Measurements from ENCODE around the gene SLC35B2. TPM values are rescaled to one million over a fixed set of nuclear protein-coding genes. Genes with fewer than 3 reads are reported as not detected.

SLC35B2 gene
- total RNA-seq, 2 experiments from 2014 or later, result 28.4 TPM

GRCh38 chr6:44222486-44223318 is 34.6 kb downstream of the SLC35B2 start:
- DNase-seq (no peak), ATAC-seq (ENCODE audit: low read depth) (no peak)
- peaks cover 11% of the 10 kb centered on the region for H3K27me3 Mint-ChIP-seq
- H3K9me3 Mint-ChIP-seq, result no peaks in the 10 kb centered on the region
- peaks cover 40% of the 10 kb centered on the region for H3K4me1 Mint-ChIP-seq
- no peaks in the 10 kb centered on the region for H3K36me3 Mint-ChIP-seq
- POLR2A ChIA-PET, result interaction anchor here (0.6 to 5.6 kb wide), 4 partner anchors 11 to 24 kb away, joined by 4 to 44 read pairs (median 8); partner anchors contain the start of gene HSP90AB1
- H3K27ac Mint-ChIP-seq, result peak overlapping the region; percentile 85
- peak overlapping the region; percentile 83 for H3K4me3 Mint-ChIP-seq

DNA sequence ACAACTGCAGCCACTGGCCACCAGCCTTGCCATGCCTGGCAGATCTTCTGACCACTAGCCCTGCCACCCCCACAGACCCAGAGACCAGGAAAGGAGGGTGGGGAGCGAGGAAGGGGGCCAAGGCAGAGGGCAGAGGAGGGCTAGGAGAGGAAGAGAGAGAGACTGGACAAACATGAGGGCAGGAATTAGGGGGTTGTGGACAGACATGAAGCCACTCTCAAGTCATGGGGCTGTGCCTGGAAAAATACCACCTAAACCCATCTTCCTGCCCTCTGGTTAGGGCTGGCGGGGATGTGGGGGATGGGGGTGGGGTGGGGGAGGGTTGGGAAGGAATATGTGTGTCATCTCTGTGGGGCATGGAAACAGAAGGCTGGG is 35.4 kb downstream of the SLC35B2 start:
- DNase-seq (no peak), ATAC-seq (ENCODE audit: low read depth) (no peak)
- no peak overlapping the region for H3K4me3 Mint-ChIP-seq
- peaks cover 40% of the 10 kb centered on the region for H3K4me1 Mint-ChIP-seq
- no peak overlapping the region for H3K27ac Mint-ChIP-seq
- no peaks in the 10 kb centered on the region for H3K36me3 Mint-ChIP-seq
- H3K9me3 Mint-ChIP-seq, result no peaks in the 10 kb centered on the region
- POLR2A ChIA-PET, result interaction anchor here (5.6 kb wide), 1 partner anchor 25 kb away, joined by 44 read pairs; the partner anchor contains the start of gene HSP90AB1
- H3K27me3 Mint-ChIP-seq, result peaks cover 11% of the 10 kb centered on the region

GRCh38 chr6:44221291-44221960 is 35.9 kb downstream of the SLC35B2 start:
- Mint-ChIP-seq H3K36me3 (no peaks in the 10 kb centered on the region), H3K9me3 (no peaks in the 10 kb centered on the region), H3K27ac (peak overlapping the region; percentile 12), H3K4me3 (no peak overlapping the region), H3K27me3 (peaks cover 11% of the 10 kb centered on the region), H3K4me1 (peaks cover 37% of the 10 kb centered on the region)
- POLR2A ChIA-PET, result interaction anchor here (5.6 kb wide), 1 partner anchor 26 kb away, joined by 44 read pairs; the partner anchor contains the start of gene HSP90AB1
- DNase-seq (peak; percentile 80), ATAC-seq (ENCODE audit: low read depth) (peak; percentile 65)

DNA sequence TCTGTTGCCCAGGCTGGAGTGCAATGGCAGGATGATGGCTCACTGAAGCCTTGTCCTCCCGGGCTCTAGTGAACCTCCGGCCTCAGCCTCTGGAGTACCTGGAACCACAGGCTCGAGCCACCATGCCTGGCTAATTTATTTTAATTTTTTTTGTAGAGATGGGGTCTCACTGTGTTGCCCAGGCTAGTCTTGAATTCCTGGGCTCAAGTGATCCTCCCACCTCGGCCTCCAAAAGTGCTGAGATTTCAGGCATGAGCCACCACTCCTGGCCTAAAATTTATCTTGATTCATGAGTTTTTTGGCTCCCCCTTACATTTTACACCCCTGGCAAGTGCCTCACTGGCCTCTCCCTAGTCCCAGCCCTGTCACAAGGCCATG is 36.4 kb downstream of the SLC35B2 start:
- Mint-ChIP-seq H3K27me3 (peaks cover 11% of the 10 kb centered on the region), H3K4me1 (peaks cover 35% of the 10 kb centered on the region), H3K9me3 (no peaks in the 10 kb centered on the region), H3K27ac (peak overlapping the region; percentile 12), H3K36me3 (no peaks in the 10 kb centered on the region), H3K4me3 (no peak overlapping the region)
- ATAC-seq (ENCODE audit: low read depth) (no peak), DNase-seq (no peak)
- POLR2A ChIA-PET, result interaction anchor here (0.6 to 5.6 kb wide), 2 partner anchors 26 to 43 kb away, joined by 4 to 44 read pairs; partner anchors contain the start of gene HSP90AB1

DNA sequence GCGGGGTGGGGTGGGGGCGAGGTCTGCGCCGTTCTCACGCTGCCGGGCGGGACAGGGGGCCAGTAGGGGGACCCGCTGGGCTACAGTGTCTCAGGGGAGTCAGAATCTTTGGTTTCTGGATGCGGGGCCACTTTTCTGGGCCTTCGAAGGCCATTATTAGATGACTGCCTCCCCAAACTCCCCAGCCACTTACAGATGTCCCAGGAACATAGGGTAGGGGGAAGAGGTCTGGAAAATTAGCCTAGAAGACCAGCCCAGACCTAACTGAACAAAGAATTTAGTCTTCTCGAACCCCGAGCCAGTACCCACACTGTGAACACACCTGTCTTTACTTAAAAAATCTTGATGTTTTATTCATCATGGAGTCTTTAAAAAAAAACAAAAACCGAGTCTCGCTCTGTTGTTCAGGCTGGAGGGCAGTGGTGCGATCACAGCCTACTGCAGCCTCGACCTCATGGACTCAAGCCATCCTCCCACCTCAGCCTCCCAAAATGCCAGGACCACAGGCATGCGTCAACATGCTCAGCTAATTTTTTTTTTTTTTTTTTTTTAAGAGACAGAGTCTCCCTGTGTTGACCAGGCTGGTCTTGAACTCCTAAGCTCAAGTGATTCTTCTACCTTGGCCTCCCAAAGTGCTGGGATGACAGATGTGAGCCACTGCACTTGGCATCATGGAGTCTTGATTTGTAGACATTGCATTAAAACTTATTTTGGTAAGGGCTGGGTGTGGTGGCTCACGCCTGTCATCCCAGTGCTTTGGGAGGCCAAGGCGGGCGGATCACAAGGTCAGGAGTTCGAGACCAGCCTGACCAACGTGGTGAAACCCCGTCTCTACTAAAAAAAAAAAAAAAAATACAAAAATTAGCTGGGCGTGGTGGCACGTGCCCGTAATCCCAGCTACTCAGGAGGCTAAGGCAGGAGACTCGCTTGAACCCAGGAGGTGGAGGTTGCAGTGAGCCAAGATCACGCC is 37.2 kb downstream of the SLC35B2 start:
- H3K9me3 Mint-ChIP-seq, result no peaks in the 10 kb centered on the region

DNA sequence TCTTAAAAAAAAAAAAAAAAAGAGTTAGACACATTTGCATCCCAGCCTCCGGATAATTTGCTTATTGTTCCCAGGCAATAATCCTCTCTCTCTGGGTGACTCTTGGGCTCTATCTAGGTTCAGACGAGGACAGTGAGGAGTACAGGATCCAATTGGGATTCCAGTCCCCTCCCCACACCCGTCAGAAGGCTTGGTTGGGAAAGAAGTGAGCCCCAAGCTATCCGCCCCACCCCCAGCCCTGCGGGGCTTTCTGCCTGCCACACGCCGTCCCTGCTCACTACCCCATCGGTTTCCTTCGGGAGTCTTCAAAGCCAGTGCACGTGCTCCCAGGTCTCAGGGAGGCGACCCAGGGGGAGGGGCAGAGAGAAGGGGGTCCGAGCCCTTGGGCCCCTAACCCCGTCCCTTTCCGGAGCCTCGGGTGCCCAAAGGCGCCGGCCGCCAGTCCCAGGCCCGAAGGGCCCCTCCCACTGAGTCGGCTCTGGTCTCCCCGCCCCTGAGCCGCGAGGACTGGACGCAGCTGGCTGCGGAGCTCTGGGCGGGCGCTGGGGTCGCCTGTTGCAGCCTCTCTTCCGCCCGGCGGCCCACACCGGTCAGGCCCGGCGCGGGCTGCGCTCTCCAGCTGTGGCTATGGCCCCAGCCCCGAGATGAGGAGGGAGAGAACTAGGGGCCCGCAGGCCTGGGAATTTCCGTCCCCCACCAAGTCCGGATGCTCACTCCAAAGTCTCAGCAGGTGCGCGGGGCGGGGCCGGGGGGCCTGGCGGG is 38.1 kb downstream of the SLC35B2 start:
- ATAC-seq (ENCODE audit: low read depth) (no peak), DNase-seq (peak; percentile 56)
- Mint-ChIP-seq H3K4me3 (peak overlapping the region; percentile 60), H3K9me3 (no peaks in the 10 kb centered on the region), H3K36me3 (no peaks in the 10 kb centered on the region), H3K4me1 (peaks cover 23% of the 10 kb centered on the region), H3K27me3 (peaks cover 11% of the 10 kb centered on the region), H3K27ac (no peak overlapping the region)
- POLR2A ChIA-PET, result interaction anchor here (1.3 kb wide), 1 partner anchor 27 kb away, joined by 4 read pairs; the partner anchor contains the start of gene HSP90AB1

More for the DNA sequence above, 37.2 kb downstream of the SLC35B2 start:
- H3K27ac Mint-ChIP-seq, result no peak overlapping the region
- POLR2A ChIA-PET, result interaction anchor here (0.6 to 1.3 kb wide), 2 partner anchors 27 to 42 kb away, joined by 4 read pairs; partner anchors contain the start of gene HSP90AB1
- peaks cover 11% of the 10 kb centered on the region for H3K27me3 Mint-ChIP-seq
- ATAC-seq (ENCODE audit: low read depth) (no peak), DNase-seq (no peak)
- no peak overlapping the region for H3K4me3 Mint-ChIP-seq
- H3K4me1 Mint-ChIP-seq, result peaks cover 31% of the 10 kb centered on the region
- no peaks in the 10 kb centered on the region for H3K36me3 Mint-ChIP-seq

GRCh38 chr6:44217332-44218143 is 39.8 kb downstream of the SLC35B2 start:
- POLR2A ChIA-PET, result no interaction called here
- Mint-ChIP-seq H3K27me3 (peaks cover 15% of the 10 kb centered on the region), H3K27ac (no peak overlapping the region), H3K4me1 (peaks cover 14% of the 10 kb centered on the region), H3K36me3 (no peaks in the 10 kb centered on the region), H3K9me3 (no peaks in the 10 kb centered on the region), H3K4me3 (no peak overlapping the region)
- ATAC-seq (ENCODE audit: low read depth), result no peak
- no peak for DNase-seq

- H3K27me3 Mint-ChIP-seq, result peaks cover 18% of the 10 kb centered on the region
- no peak for ATAC-seq (ENCODE audit: low read depth)
- H3K4me1 Mint-ChIP-seq, result peaks cover 7% of the 10 kb centered on the region
- POLR2A ChIA-PET, result interaction anchor here (0.7 kb wide), 2 partner anchors 31 to 272 kb away, joined by 3 to 4 read pairs; no protein-coding TSS in a partner anchor
- H3K27ac Mint-ChIP-seq, result no peak within 1 kb of the TSS
- no peaks in the 10 kb centered on the region for H3K9me3 Mint-ChIP-seq
- no peak within 1 kb of the TSS for H3K4me3 Mint-ChIP-seq
- no peaks in the 10 kb centered on the region for H3K36me3 Mint-ChIP-seq
- DNase-seq, result no peak
Observed at GRCh38 chr6:44216677-44217331, 40.5 kb downstream of the SLC35B2 start, which contains the start of gene MYMX. Gene MYMX, plus strand, starts transcription at chr6:44216926. Its CDS starts 546 bp downstream, at chr6:44217472.

DNA sequence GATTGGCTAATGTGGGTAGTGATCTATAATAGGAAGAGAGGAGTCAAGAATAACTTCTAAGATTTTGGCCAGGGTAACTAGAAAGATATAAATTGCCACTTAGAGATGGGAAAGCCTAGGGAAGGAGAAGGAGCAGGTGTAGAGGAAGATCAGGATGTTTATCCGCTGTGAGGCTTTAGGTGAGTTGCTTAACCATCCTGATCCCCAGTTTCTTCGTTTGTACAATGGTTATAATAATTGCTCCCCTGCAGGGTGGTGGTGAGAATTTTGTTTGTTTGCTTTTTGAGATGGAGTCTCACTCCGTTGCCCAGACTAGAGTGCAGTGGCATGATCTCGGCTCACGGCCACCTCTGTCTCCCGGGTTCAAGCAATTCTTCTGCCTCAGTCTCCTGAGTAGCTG is 43.0 kb downstream of the SLC35B2 start:
- peaks cover 22% of the 10 kb centered on the region for H3K27me3 Mint-ChIP-seq
- H3K27ac Mint-ChIP-seq, result no peak overlapping the region
- H3K36me3 Mint-ChIP-seq, result no peaks in the 10 kb centered on the region
- DNase-seq (no peak), ATAC-seq (ENCODE audit: low read depth) (no peak)
- peaks cover 2% of the 10 kb centered on the region for H3K4me1 Mint-ChIP-seq
- no peaks in the 10 kb centered on the region for H3K9me3 Mint-ChIP-seq
- POLR2A ChIA-PET, result no interaction called here
- no peak overlapping the region for H3K4me3 Mint-ChIP-seq

- no peak for DNase-seq
- Mint-ChIP-seq H3K4me3 (no peak overlapping the region), H3K9me3 (no peaks in the 10 kb centered on the region), H3K27ac (no peak overlapping the region), H3K36me3 (no peaks in the 10 kb centered on the region), H3K4me1 (no peaks in the 10 kb centered on the region), H3K27me3 (peaks cover 21% of the 10 kb centered on the region)
- POLR2A ChIA-PET, result no interaction called here
- ATAC-seq (ENCODE audit: low read depth), result no peak
Observed at GRCh38 chr6:44211284-44211683, 46.0 kb downstream of the SLC35B2 start.

GRCh38 chr6:44207966-44208365 is 49.4 kb downstream of the SLC35B2 start:
- Mint-ChIP-seq H3K27ac (no peak overlapping the region), H3K9me3 (no peaks in the 10 kb centered on the region), H3K4me3 (no peak overlapping the region), H3K4me1 (no peaks in the 10 kb centered on the region), H3K27me3 (peaks cover 30% of the 10 kb centered on the region), H3K36me3 (no peaks in the 10 kb centered on the region)
- POLR2A ChIA-PET, result no interaction called here
- ATAC-seq (ENCODE audit: low read depth), result no peak
- DNase-seq, result no peak

Measured in activated naive CD8-positive, alpha-beta T cell treated with anti-CD3 and anti-CD28 coated beads, Interleukin-2, amount 10 ng/mL, durations not matched to agents 7 days and 5 days (primary cell).